Caco-2 (cell line): Measurements from ENCODE around the gene THRB. TPM values are rescaled to one million over a fixed set of nuclear protein-coding genes. Genes with fewer than 3 reads are reported as not detected.

Source experiments
- BruUV-seq: library from RNA; stranded (reverse); fragments of 400-500 nt; replicated peaks from 2 replicates; lab custom pipeline; 2021; lab: Mats Ljungman, UMichigan
- CTCF ChIA-PET: fragments of 300-600 bp; sonication (Branson Sonifier 250); formaldehyde crosslinking; loops from one replicate; lab custom pipeline; 2022; ENCODE audit warnings: antibody characterized with exemption; lab: Charles Lee
- POLR2A ChIA-PET: fragments of 300-600 bp; sonication (Branson Sonifier 250); formaldehyde crosslinking; loops from one replicate; lab custom pipeline; 2022; ENCODE audit warnings: antibody characterized with exemption; lab: Charles Lee
- DNase-seq, 2 experiments: peaks; one replicate each; pipeline versions ENCODE4 v3.0.0 to v3.0.0-alpha.2; 2020 to 2022
- H3K27me3 ChIP-seq: replicated peaks from 2 replicates; pipeline ENCODE4 v1.6.0; 2011; ENCODE audit warnings: low read length; ENCODE audit not compliant: control insufficient read depth, insufficient read depth
- H3K36me3 ChIP-seq: 2 replicates; pipeline ENCODE4 v1.5.1; 2011; ENCODE audit warnings: low read length; ENCODE audit not compliant: control insufficient read depth, insufficient read depth
- H3K4me1 ChIP-seq: fragments of 250-450 bp; sonication (Bioruptor Pico); 2 replicates; pipeline ENCODE4 v1.5.1; 2020; ENCODE audit warnings: mild to moderate bottlenecking
- H3K4me3 ChIP-seq: 2 replicates; pipeline ENCODE4 v1.5.1; 2011; ENCODE audit warnings: low read depth, mild to moderate bottlenecking, control low read depth, low read length
- H3K9me3 ChIP-seq: fragments of 250-450 bp; sonication (Bioruptor Pico); 2 replicates; pipeline ENCODE4 v1.5.1; 2020; ENCODE audit warnings: mild to moderate bottlenecking, moderate library complexity
- H3K27ac Mint-ChIP-seq: one replicate; pipeline ENCODE4 v1.8.0; 2022; ENCODE audit warnings: mixed read lengths; ENCODE audit not compliant: unreplicated experiment
- H3K27me3 Mint-ChIP-seq: one replicate; pipeline ENCODE4 v1.8.0; 2022; ENCODE audit warnings: mixed read lengths; ENCODE audit not compliant: insufficient read depth, unreplicated experiment
- H3K36me3 Mint-ChIP-seq: one replicate; pipeline ENCODE4 v1.8.0; 2022; ENCODE audit warnings: mild to moderate bottlenecking, mixed read lengths; ENCODE audit not compliant: insufficient read depth, unreplicated experiment
- H3K4me1 Mint-ChIP-seq: one replicate; pipeline ENCODE4 v1.8.0; 2022; ENCODE audit warnings: low read depth, mixed read lengths; ENCODE audit not compliant: unreplicated experiment
- H3K4me3 Mint-ChIP-seq: one replicate; pipeline ENCODE4 v1.8.0; 2022; ENCODE audit warnings: mild to moderate bottlenecking, moderate library complexity, mixed read lengths; ENCODE audit not compliant: unreplicated experiment
- H3K9me3 Mint-ChIP-seq: one replicate; pipeline ENCODE4 v1.8.0; 2022; ENCODE audit warnings: mixed read lengths; ENCODE audit not compliant: unreplicated experiment
- CTCF ChIP-seq, 2 experiments: fragments of 200-600 bp in 1 of 2; IDR thresholded peaks; 1 replicate in 1 of 2; 2 replicates in 1 of 2; pipeline versions ENCODE4 v1.5.1 to v1.8.0; 2011 to 2022; ENCODE audit warnings: antibody characterized with exemption in 1 of 2, control low read depth in 1 of 2, inconsistent platforms in 1 of 2, low read depth in 1 of 2, low read length in 1 of 2, mild to moderate bottlenecking in 1 of 2, moderate library complexity in 1 of 2; ENCODE audit not compliant: insufficient read depth in 1 of 2, severe bottlenecking in 1 of 2, unreplicated experiment in 1 of 2
- intact Hi-C: fragments of 100-400 bp; cut with micrococcal nuclease; formaldehyde crosslinking; loops from one replicate; pipeline ENCODE4 v1.10.0; 2022; ENCODE audit not compliant: unreplicated experiment
- total RNA-seq: library from RNA; stranded (reverse); gene quantifications from 2 replicates; pipeline ENCODE4 v1.2.3, GENCODE V29; 2022

Gene THRB
- total RNA-seq, 1 experiment from 2014 or later, result 19.4 TPM

GRCh38 chr3:24530471-24530870 is 35.8 kb upstream of the THRB start:
- TF ChIP-seq CTCF (IDR thresholded peaks at IDR 0.05; ENCODE audit: insufficient read depth in 1 of 2, low read depth in 1 of 2, low read length in 1 of 2, severe bottlenecking in 1 of 2, unreplicated experiment in 1 of 2), result no peak
- POLR2A ChIA-PET, result no interaction called here
- CTCF ChIA-PET, result no interaction called here
- H3K4me1 ChIP-seq, result no peaks in the 10 kb centered on the region
- H3K36me3 Mint-ChIP-seq, result no peaks in the 10 kb centered on the region
- no peaks in the 10 kb centered on the region for H3K4me1 Mint-ChIP-seq
- no peak overlapping the region for H3K27ac Mint-ChIP-seq
- H3K9me3 Mint-ChIP-seq, result peaks cover 9% of the 10 kb centered on the region
- H3K27me3 ChIP-seq, result no peaks in the 10 kb centered on the region
- no peak for DNase-seq
- H3K4me3 Mint-ChIP-seq, result no peak overlapping the region
- no peaks in the 10 kb centered on the region for H3K9me3 ChIP-seq
- no peak overlapping the region for H3K4me3 ChIP-seq
- intact Hi-C loops, result no loop called here
- H3K27me3 Mint-ChIP-seq, result no peaks in the 10 kb centered on the region
- H3K36me3 ChIP-seq, result no peaks in the 10 kb centered on the region
- no TSS peak for BruUV-seq

- no peak overlapping the region for H3K27ac Mint-ChIP-seq
- no peak for DNase-seq
- H3K36me3 ChIP-seq, result no peaks in the 10 kb centered on the region
- POLR2A ChIA-PET, result no interaction called here
- no peaks in the 10 kb centered on the region for H3K27me3 ChIP-seq
- H3K4me3 Mint-ChIP-seq, result no peak overlapping the region
- TF ChIP-seq CTCF (IDR thresholded peaks at IDR 0.05; ENCODE audit: insufficient read depth in 1 of 2, low read depth in 1 of 2, low read length in 1 of 2, severe bottlenecking in 1 of 2, unreplicated experiment in 1 of 2), result no peak
- H3K9me3 ChIP-seq, result no peaks in the 10 kb centered on the region
- intact Hi-C loops, result no loop called here
- H3K27me3 Mint-ChIP-seq, result no peaks in the 10 kb centered on the region
- no TSS peak for BruUV-seq
- peaks cover 7% of the 10 kb centered on the region; the same call in 1 of the 2 replicates for H3K4me1 ChIP-seq
- no peaks in the 10 kb centered on the region for H3K36me3 Mint-ChIP-seq
- no peak overlapping the region for H3K4me3 ChIP-seq
- CTCF ChIA-PET, result no interaction called here
- peaks cover 8% of the 10 kb centered on the region for H3K9me3 Mint-ChIP-seq
- peaks cover 4% of the 10 kb centered on the region for H3K4me1 Mint-ChIP-seq
These were observed 34.6 kb upstream of the THRB start for GRCh38 chr3:24529210-24529609.

- no peaks in the 10 kb centered on the region for H3K27me3 ChIP-seq
- no peaks in the 10 kb centered on the region for H3K9me3 ChIP-seq
- H3K27ac Mint-ChIP-seq, result no peak overlapping the region
- H3K36me3 Mint-ChIP-seq, result no peaks in the 10 kb centered on the region
- no peak overlapping the region for H3K4me3 Mint-ChIP-seq
- H3K4me1 ChIP-seq, result peaks cover 27% of the 10 kb centered on the region
- POLR2A ChIA-PET, result no interaction called here
- H3K4me3 ChIP-seq, result no peak overlapping the region
- H3K27me3 Mint-ChIP-seq, result no peaks in the 10 kb centered on the region
- intact Hi-C loops, result no loop called here
- H3K9me3 Mint-ChIP-seq, result no peaks in the 10 kb centered on the region
- no peak for DNase-seq
- no peak for TF ChIP-seq CTCF (IDR thresholded peaks at IDR 0.05; ENCODE audit: insufficient read depth in 1 of 2, low read depth in 1 of 2, low read length in 1 of 2, severe bottlenecking in 1 of 2, unreplicated experiment in 1 of 2)
- CTCF ChIA-PET, result no interaction called here
- no TSS peak for BruUV-seq
- H3K36me3 ChIP-seq, result no peaks in the 10 kb centered on the region
- peaks cover 12% of the 10 kb centered on the region for H3K4me1 Mint-ChIP-seq
These were observed 32.1 kb upstream of the THRB start for GRCh38 chr3:24526640-24527212.
